Activated gamma-delta T cell treated with anti-CD3 and anti-CD28 coated beads, Interleukin-2, amount 50 U/mL, for 16 hours (primary cell): ENCODE measurements around the gene PTPRN2.
"Not testable (repeated sequence)": the region's sequence is repeated elsewhere in the genome, so short reads cannot be mapped to it uniquely, and the experiment has no call there.

Experiments used
- DNase-seq: peaks from one replicate; pipeline ENCODE4 v3.0.0-alpha.2; 2020; ENCODE audit warnings: low read depth

The PTPRN2 gene

GRCh38 chr7:157725312-157725711 lies 862.3 kb downstream of the PTPRN2 start:
- DNase-seq = not testable (repeated sequence)

- no peak for DNase-seq
Observed at GRCh38 chr7:157723205-157723604, 864.4 kb downstream of the PTPRN2 start.

GRCh38 chr7:157722137-157723060 lies 865.2 kb downstream of the PTPRN2 start:
- no peak for DNase-seq

- no peak for DNase-seq
Observed at GRCh38 chr7:157721468-157722136, 866.0 kb downstream of the PTPRN2 start.

GRCh38 chr7:157719705-157720655 lies 867.6 kb downstream of the PTPRN2 start:
- DNase-seq = no peak

- DNase-seq = no peak
Observed at GRCh38 chr7:157719008-157719682, 868.5 kb downstream of the PTPRN2 start.

GRCh38 chr7:157718303-157719007 lies 869.2 kb downstream of the PTPRN2 start:
- no peak for DNase-seq

GRCh38 chr7:157717211-157718174 lies 870.1 kb downstream of the PTPRN2 start:
- DNase-seq = no peak

- no peak for DNase-seq
Observed at GRCh38 chr7:157715938-157716280, 871.7 kb downstream of the PTPRN2 start.

GRCh38 chr7:157715071-157715937 lies 872.3 kb downstream of the PTPRN2 start:
- DNase-seq = no peak

- DNase-seq = no peak
Observed at GRCh38 chr7:157714166-157715070, 873.2 kb downstream of the PTPRN2 start.

- no peak for DNase-seq
Observed at GRCh38 chr7:157713591-157713990, 874.0 kb downstream of the PTPRN2 start.

- DNase-seq = no peak
Observed at GRCh38 chr7:157712666-157713235, 874.9 kb downstream of the PTPRN2 start.

GRCh38 chr7:157711353-157711888 lies 876.2 kb downstream of the PTPRN2 start:
- DNase-seq = no peak

GRCh38 chr7:157710396-157710795 lies 877.2 kb downstream of the PTPRN2 start:
- no peak for DNase-seq

GRCh38 chr7:157709531-157710251 lies 877.9 kb downstream of the PTPRN2 start:
- DNase-seq = no peak
